Measurements from ENCODE around the gene ZG16. TPM values are rescaled to one million over a fixed set of nuclear protein-coding genes. Genes with fewer than 3 reads are reported as not detected.
A peak's percentile ranks its signal among the peaks of the same experiment; 100 is the strongest.

ZG16 gene
- total and polyA plus RNA-seq, 2 experiments from 2014 or later: not detected

DNA sequence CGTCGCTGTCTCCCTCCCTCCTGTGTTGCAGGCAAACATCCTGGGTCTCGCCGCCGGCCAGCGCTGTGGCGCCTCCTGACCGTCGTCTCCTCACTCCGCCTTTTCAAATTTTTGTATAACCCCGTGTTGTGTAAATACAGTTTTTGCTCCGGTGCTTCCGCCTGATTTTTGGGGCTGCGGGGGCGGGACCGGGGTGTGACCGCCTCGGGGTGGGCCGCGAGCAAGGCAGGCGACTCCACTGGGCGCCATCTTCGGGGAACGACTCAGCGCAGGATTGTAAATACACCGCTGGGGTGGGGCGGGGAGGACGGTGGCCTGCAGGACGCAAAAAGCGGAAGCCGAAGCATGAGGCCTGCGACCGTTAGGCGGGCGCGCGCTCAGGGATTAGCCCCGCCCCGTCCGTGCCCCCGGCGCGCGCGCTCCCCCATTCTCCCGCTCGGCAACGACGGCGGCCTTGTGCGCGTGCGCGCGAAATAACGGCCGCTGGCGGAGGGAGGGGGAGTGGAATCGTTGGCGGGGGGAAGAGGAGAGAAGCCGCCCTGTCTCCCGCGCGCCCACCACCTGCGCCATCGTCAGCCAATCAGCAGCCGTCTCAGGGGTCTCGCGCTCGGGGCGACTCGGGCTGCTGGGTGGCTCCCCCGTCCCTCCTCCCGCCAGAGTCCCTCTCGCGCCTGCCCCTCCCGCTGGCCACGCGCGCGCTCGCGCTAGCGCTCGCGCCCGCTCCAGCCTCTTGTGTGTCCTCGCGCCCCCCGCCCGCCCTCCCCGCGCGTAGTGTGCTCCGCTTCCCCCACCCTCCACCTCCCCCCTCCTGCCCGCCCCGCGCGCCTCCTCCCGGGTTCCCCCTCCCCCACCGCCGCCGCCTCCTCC, 27.4 kb downstream of the ZG16 start (continued):
- TF ChIP-seq, protein P1, sequence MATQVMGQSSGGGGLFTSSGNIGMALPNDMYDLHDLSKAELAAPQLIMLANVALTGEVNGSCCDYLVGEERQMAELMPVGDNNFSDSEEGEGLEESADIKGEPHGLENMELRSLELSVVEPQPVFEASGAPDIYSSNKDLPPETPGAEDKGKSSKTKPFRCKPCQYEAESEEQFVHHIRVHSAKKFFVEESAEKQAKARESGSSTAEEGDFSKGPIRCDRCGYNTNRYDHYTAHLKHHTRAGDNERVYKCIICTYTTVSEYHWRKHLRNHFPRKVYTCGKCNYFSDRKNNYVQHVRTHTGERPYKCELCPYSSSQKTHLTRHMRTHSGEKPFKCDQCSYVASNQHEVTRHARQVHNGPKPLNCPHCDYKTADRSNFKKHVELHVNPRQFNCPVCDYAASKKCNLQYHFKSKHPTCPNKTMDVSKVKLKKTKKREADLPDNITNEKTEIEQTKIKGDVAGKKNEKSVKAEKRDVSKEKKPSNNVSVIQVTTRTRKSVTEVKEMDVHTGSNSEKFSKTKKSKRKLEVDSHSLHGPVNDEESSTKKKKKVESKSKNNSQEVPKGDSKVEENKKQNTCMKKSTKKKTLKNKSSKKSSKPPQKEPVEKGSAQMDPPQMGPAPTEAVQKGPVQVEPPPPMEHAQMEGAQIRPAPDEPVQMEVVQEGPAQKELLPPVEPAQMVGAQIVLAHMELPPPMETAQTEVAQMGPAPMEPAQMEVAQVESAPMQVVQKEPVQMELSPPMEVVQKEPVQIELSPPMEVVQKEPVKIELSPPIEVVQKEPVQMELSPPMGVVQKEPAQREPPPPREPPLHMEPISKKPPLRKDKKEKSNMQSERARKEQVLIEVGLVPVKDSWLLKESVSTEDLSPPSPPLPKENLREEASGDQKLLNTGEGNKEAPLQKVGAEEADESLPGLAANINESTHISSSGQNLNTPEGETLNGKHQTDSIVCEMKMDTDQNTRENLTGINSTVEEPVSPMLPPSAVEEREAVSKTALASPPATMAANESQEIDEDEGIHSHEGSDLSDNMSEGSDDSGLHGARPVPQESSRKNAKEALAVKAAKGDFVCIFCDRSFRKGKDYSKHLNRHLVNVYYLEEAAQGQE (IDR thresholded peaks at IDR 0.05; ENCODE audit: unreplicated experiment): no peak
- TF ChIP-seq, protein P2, sequence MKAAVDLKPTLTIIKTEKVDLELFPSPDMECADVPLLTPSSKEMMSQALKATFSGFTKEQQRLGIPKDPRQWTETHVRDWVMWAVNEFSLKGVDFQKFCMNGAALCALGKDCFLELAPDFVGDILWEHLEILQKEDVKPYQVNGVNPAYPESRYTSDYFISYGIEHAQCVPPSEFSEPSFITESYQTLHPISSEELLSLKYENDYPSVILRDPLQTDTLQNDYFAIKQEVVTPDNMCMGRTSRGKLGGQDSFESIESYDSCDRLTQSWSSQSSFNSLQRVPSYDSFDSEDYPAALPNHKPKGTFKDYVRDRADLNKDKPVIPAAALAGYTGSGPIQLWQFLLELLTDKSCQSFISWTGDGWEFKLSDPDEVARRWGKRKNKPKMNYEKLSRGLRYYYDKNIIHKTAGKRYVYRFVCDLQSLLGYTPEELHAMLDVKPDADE (IDR thresholded peaks at IDR 0.05): peak; percentile 58; the same call in 1 of the 2 replicates

GRCh38 chr16:29806099-29806579, 28.1 kb downstream of the ZG16 start, which contains the start of gene MAZ:
TSS of gene MAZ (plus strand) at chr16:29806529. CDS start at chr16:29806702, 173 bp downstream.
- DNase-seq (ENCODE audit: low spot score) (no peak), ATAC-seq (peak; percentile 0; the same call in 1 of the 3 replicates)
- peak within 1 kb of the TSS; percentile 99 for H3K27ac ChIP-seq (ENCODE audit: low read depth)
- peaks cover 52% of the 10 kb centered on the region for H3F3A ChIP-seq (replicated peaks; ENCODE audit: low read depth)
- H4K20me1 ChIP-seq (replicated peaks; ENCODE audit: insufficient read depth): peaks cover 19% of the 10 kb centered on the region; the same call in 1 of the 2 replicates
- Mint-ChIP-seq H3K4me3 (peak within 1 kb of the TSS; percentile 91), H3K9me3 (peaks cover 3% of the 10 kb centered on the region), H3K27me3 (ENCODE audit: insufficient read depth, low read depth, poor library complexity) (peaks cover 38% of the 10 kb centered on the region), H3K27ac (peak within 1 kb of the TSS; percentile 99), H3K36me3 (ENCODE audit: low read depth) (peaks cover 65% of the 10 kb centered on the region), H3K4me1 (peaks cover 57% of the 10 kb centered on the region)
- H3K36me3 ChIP-seq (ENCODE audit: insufficient read depth): peaks cover 17% of the 10 kb centered on the region; the same call in 1 of the 2 replicates
- H3K27me3 ChIP-seq (ENCODE audit: insufficient read depth): no peaks in the 10 kb centered on the region
- no peak within 1 kb of the TSS for H2AFZ ChIP-seq
- H3K4me3 ChIP-seq: peak within 1 kb of the TSS; percentile 91
- peaks cover 52% of the 10 kb centered on the region for H3K4me1 ChIP-seq (ENCODE audit: insufficient read depth)
- no peaks in the 10 kb centered on the region for H3K9me2 ChIP-seq (ENCODE audit: insufficient read depth)
- H3K4me2 ChIP-seq: peak within 1 kb of the TSS; percentile 97
- peaks cover 21% of the 10 kb centered on the region for H3K79me2 ChIP-seq (replicated peaks; ENCODE audit: insufficient read depth)
- TF ChIP-seq, protein P3, sequence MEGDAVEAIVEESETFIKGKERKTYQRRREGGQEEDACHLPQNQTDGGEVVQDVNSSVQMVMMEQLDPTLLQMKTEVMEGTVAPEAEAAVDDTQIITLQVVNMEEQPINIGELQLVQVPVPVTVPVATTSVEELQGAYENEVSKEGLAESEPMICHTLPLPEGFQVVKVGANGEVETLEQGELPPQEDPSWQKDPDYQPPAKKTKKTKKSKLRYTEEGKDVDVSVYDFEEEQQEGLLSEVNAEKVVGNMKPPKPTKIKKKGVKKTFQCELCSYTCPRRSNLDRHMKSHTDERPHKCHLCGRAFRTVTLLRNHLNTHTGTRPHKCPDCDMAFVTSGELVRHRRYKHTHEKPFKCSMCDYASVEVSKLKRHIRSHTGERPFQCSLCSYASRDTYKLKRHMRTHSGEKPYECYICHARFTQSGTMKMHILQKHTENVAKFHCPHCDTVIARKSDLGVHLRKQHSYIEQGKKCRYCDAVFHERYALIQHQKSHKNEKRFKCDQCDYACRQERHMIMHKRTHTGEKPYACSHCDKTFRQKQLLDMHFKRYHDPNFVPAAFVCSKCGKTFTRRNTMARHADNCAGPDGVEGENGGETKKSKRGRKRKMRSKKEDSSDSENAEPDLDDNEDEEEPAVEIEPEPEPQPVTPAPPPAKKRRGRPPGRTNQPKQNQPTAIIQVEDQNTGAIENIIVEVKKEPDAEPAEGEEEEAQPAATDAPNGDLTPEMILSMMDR (conservative IDR thresholded peaks at IDR 0.05; ENCODE audit: low read depth in 2 of 2): no peak
- no peak for TF ChIP-seq EZH2 (IDR thresholded peaks at IDR 0.05; ENCODE audit: low read depth, unreplicated experiment)
- no peak for TF ChIP-seq POLR2AphosphoS5 (IDR thresholded peaks at IDR 0.05; ENCODE audit: low read depth)
- TF ChIP-seq ZNF114 (CRISPR knock-in tag; IDR thresholded peaks at IDR 0.05): no peak
- no peak for TF ChIP-seq JUNB (IDR thresholded peaks at IDR 0.05; ENCODE audit: unreplicated experiment)
- no peak for TF ChIP-seq STAT1 (IDR thresholded peaks at IDR 0.05; ENCODE audit: unreplicated experiment)
- no peak for TF ChIP-seq ZNF331 (CRISPR knock-in tag; IDR thresholded peaks at IDR 0.05; ENCODE audit: low read depth)
- no peak for TF ChIP-seq NANOG (IDR thresholded peaks at IDR 0.05; ENCODE audit: borderline replicate concordance)
- TF ChIP-seq EZH2phosphoT487 (IDR thresholded peaks at IDR 0.05; ENCODE audit: unreplicated experiment): no peak

Data from GM23338 (cell line).